ENCODE measurements around the gene PRTFDC1. TPM values are rescaled to one million over a fixed set of nuclear protein-coding genes. Genes with fewer than 3 reads are reported as not detected.
"Not testable (repeated sequence)": the region's sequence is repeated elsewhere in the genome, so short reads cannot be mapped to it uniquely, and the experiment has no call there.

Gene PRTFDC1
- total RNA-seq, 1 donor from 2014 or later: 9.1 TPM

DNA sequence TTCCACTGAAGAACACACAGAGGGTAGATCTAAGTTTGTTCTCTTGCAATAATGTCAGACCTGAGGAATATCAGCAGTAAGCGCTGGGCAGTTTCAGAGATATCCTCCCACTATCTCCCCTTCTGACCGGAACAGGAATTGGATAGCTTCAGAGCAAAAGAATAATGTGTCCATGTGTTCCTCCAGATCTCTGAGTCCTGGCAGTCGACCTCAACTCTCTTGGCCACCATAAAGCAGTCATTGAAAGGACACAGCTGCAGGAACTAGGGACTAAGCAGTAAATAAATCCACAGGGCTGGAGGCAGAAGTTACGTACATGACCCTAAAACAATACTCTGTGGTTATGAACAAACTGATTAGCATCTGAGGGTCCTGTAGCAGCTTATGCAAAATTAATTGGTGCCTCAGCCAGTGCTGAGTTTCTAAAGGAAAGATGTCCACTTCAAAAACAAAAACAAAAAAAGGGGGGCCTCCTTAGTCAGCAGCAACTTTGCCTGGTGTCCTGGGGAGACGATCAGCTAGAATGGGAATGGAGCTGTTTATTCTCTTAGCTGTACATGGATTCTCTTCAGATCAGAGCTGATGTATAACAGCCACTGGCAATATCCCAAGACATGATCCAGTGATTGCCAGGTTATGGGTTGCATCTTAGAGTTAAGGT, 6.4 kb upstream of the PRTFDC1 start:
- H4K20me1 ChIP-seq (ENCODE audit: insufficient read depth, low read length): no peaks in the 10 kb centered on the region
- peak overlapping the region; percentile 86 for H3K27ac Mint-ChIP-seq (ENCODE audit: unreplicated experiment)
- H3K9me3 ChIP-seq (ENCODE audit: insufficient read depth, low read depth, low read length): no peaks in the 10 kb centered on the region
- peaks cover 21% of the 10 kb centered on the region for H3K4me1 ChIP-seq (ENCODE audit: insufficient read depth, low read length)
- TF ChIP-seq CTCF (IDR thresholded peaks at IDR 0.05; ENCODE audit: insufficient read depth, low read depth, low read length): no peak
- no peak for TF ChIP-seq EZH2 (IDR thresholded peaks at IDR 0.05; ENCODE audit: insufficient read depth, low read length)
- H3K4me1 Mint-ChIP-seq (ENCODE audit: low read depth, unreplicated experiment): peaks cover 17% of the 10 kb centered on the region
- H3K79me2 ChIP-seq (ENCODE audit: insufficient read depth, low read length): no peaks in the 10 kb centered on the region
- DNase-seq (ENCODE audit: low read depth) (peak; percentile 90), FAIRE-seq (peak; percentile 9)
- H3K27me3 ChIP-seq (ENCODE audit: insufficient read depth, low read length): no peaks in the 10 kb centered on the region
- H3K9ac ChIP-seq (ENCODE audit: low read length): peak overlapping the region; percentile 67
- peak overlapping the region; percentile 81 for H3K27ac ChIP-seq (ENCODE audit: low read depth, low read length)
- peak overlapping the region; percentile 15 for H3K4me3 ChIP-seq (ENCODE audit: insufficient read depth, low read depth, low read length)
- peak overlapping the region; percentile 57 for H2AFZ ChIP-seq (ENCODE audit: low read depth, low read length)
- no peaks in the 10 kb centered on the region for H3K9me3 Mint-ChIP-seq (ENCODE audit: unreplicated experiment)
- no peaks in the 10 kb centered on the region for H3K27me3 Mint-ChIP-seq (ENCODE audit: low read depth, unreplicated experiment)
- H3K36me3 Mint-ChIP-seq (ENCODE audit: low read depth, unreplicated experiment): no peaks in the 10 kb centered on the region
- peak overlapping the region; percentile 74 for H3K4me2 ChIP-seq (ENCODE audit: low read length)
- H3K36me3 ChIP-seq (ENCODE audit: insufficient read depth, low read length): no peaks in the 10 kb centered on the region
- no peak overlapping the region for H3K4me3 Mint-ChIP-seq (ENCODE audit: unreplicated experiment)

DNA sequence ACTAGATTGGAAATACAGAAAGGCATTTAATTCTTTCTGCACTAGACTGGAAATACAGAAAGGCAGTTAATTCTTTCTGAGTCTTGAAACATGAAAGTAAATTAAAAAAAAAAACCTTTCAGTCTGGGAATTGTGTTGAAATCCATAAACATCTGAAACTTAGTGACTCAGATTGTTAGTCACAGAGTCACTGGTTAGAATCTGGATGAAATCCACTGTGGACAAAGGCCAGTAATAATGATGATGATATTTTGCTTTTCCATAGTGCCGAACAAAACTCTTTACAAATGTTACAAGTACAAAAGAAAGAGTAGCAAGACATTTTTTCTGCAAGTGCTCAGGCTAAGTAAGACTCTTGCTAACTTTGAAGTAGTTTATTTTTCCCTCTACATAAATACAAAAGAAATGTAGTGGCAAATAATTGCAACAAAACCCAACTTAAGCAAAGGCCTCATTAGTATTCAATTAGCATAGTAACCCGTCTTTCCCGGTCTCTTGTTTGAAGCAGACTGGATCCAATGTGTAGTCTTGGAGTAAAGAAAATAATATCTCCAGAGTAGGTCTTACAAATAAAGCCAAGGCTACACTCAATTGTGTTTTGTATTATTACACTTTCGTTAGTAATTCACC, 5.8 kb upstream of the PRTFDC1 start:
- Mint-ChIP-seq H3K4me3 (ENCODE audit: unreplicated experiment) (no peak overlapping the region), H3K27ac (ENCODE audit: unreplicated experiment) (peak overlapping the region; percentile 86), H3K27me3 (ENCODE audit: low read depth, unreplicated experiment) (no peaks in the 10 kb centered on the region), H3K9me3 (ENCODE audit: unreplicated experiment) (no peaks in the 10 kb centered on the region), H3K36me3 (ENCODE audit: low read depth, unreplicated experiment) (no peaks in the 10 kb centered on the region), H3K4me1 (ENCODE audit: low read depth, unreplicated experiment) (peaks cover 20% of the 10 kb centered on the region)
- peak overlapping the region; percentile 57 for H2AFZ ChIP-seq (ENCODE audit: low read depth, low read length)
- H3K4me1 ChIP-seq (ENCODE audit: insufficient read depth, low read length): peaks cover 26% of the 10 kb centered on the region
- peak overlapping the region; percentile 67 for H3K9ac ChIP-seq (ENCODE audit: low read length)
- peak; percentile 89 for FAIRE-seq
- no peaks in the 10 kb centered on the region for H3K36me3 ChIP-seq (ENCODE audit: insufficient read depth, low read length)
- peak overlapping the region; percentile 81 for H3K27ac ChIP-seq (ENCODE audit: low read depth, low read length)
- no peaks in the 10 kb centered on the region for H3K27me3 ChIP-seq (ENCODE audit: insufficient read depth, low read length)
- peak overlapping the region; percentile 74 for H3K4me2 ChIP-seq (ENCODE audit: low read length)
- H3K9me3 ChIP-seq (ENCODE audit: insufficient read depth, low read depth, low read length): no peaks in the 10 kb centered on the region
- peak; percentile 92 for DNase-seq (ENCODE audit: low read depth)
- peak overlapping the region; percentile 15 for H3K4me3 ChIP-seq (ENCODE audit: insufficient read depth, low read depth, low read length)
- H3K79me2 ChIP-seq (ENCODE audit: insufficient read depth, low read length): no peaks in the 10 kb centered on the region
- TF ChIP-seq CTCF (IDR thresholded peaks at IDR 0.05; ENCODE audit: insufficient read depth, low read depth, low read length): no peak
- no peak for TF ChIP-seq EZH2 (IDR thresholded peaks at IDR 0.05; ENCODE audit: insufficient read depth, low read length)
- no peaks in the 10 kb centered on the region for H4K20me1 ChIP-seq (ENCODE audit: insufficient read depth, low read length)

GRCh38 chr10:24957624-24958051, 5.2 kb upstream of the PRTFDC1 start:
- Histone ChIP-seq H3K27ac (ENCODE audit: low read depth, low read length) (peak overlapping the region; percentile 81), H3K4me1 (ENCODE audit: insufficient read depth, low read length) (peaks cover 26% of the 10 kb centered on the region), H3K9ac (ENCODE audit: low read length) (peak overlapping the region; percentile 67), H3K4me2 (ENCODE audit: low read length) (peak overlapping the region; percentile 74)
- not testable (repeated sequence) for H3K4me3 ChIP-seq (ENCODE audit: insufficient read depth, low read depth, low read length); H3K27me3 ChIP-seq (ENCODE audit: insufficient read depth, low read length); H3K9me3 Mint-ChIP-seq (ENCODE audit: unreplicated experiment); H3K36me3 ChIP-seq (ENCODE audit: insufficient read depth, low read length); H3K4me3 Mint-ChIP-seq (ENCODE audit: unreplicated experiment); H4K20me1 ChIP-seq (ENCODE audit: insufficient read depth, low read length); H3K36me3 Mint-ChIP-seq (ENCODE audit: low read depth, unreplicated experiment); H3K27me3 Mint-ChIP-seq (ENCODE audit: low read depth, unreplicated experiment); H2AFZ ChIP-seq (ENCODE audit: low read depth, low read length); H3K79me2 ChIP-seq (ENCODE audit: insufficient read depth, low read length); H3K9me3 ChIP-seq (ENCODE audit: insufficient read depth, low read depth, low read length)
- FAIRE-seq (peak; percentile 20), DNase-seq (ENCODE audit: low read depth) (peak; percentile 61)
- Mint-ChIP-seq H3K27ac (ENCODE audit: unreplicated experiment) (peak overlapping the region; percentile 86), H3K4me1 (ENCODE audit: low read depth, unreplicated experiment) (peaks cover 19% of the 10 kb centered on the region)
